Hematopoietic multipotent progenitor cell treated with erythropoietin and hydrocortisone succinate and interleukin-3 and kit ligand, for 4 days (in vitro differentiated cells): ENCODE results near the gene ZBTB7B.

Experiments used
- DNase-seq: peaks from one replicate; pipeline ENCODE4 v3.0.0-alpha.2; 2015

Gene ZBTB7B

DNA sequence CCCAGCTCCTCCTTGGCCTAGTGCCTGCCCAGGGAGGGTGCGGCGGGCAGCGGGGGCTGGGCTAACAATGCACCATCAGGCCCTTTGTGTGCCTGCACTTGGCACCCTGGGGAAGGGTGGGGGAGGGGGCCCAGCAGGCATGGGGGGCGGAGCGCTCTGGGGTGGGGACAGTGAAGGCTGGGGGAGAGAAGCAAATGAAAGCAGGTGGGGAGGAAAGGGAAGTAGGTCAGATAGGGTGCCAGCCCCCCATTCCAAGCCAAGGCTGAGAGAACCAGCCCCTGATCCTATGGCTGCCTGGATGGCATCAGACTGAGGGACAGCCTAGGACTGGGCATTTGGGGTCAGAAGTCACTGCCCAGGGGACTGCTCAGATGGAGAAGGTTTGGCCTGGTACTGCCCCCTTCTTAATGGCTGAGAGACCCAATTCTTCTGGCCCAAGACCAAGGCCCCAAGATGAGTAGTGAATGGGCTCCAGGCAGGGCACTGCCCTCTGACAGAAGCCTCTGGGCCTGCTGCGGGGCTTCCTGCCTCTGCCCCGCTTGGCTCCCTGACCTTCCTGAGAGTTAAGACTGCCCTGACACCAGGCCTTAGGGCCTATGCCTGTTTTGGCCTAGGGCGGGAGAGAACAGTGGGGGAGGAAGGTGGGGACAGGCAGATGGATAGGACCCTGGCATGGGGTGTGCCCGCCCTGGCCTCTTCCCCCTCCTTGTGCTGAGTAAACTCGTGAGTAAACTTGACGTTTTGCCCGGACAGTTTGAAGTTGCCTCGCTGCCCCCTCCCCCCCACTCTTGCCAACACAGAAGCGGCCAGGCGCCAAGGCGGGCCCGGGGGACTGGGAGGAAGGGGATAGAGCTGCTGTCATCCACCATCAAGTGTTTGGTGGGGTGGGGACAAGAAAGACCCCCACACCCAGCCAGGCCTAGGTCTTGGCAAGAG is 2.7 kb downstream of the ZBTB7B start:
- DNase-seq = no peak

DNA sequence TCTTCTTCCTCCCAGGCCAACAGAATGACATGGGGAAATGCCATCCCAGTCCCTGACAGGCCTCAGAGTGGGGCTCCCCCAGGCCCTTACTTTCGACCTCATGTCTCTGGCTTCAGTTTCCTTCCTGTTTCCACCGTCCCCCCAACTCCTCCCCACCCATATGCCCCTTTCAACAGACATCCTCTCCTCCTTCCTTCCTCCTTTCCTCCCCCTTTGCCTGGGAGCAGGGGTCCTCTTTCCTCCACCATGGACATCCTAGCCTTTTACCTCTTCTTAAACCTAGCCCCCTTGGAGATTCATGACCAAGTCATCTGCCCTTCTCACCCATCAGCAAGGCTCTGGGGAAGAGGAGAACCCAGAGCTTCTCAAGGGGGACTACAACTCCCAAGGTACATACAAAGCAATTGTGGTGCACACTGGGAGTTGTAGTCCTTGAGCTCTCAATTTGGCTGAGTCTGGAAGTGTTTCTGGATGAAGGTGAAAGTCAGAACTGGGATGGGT is 4.0 kb downstream of the ZBTB7B start:
- peak; percentile 85 for DNase-seq

DNA sequence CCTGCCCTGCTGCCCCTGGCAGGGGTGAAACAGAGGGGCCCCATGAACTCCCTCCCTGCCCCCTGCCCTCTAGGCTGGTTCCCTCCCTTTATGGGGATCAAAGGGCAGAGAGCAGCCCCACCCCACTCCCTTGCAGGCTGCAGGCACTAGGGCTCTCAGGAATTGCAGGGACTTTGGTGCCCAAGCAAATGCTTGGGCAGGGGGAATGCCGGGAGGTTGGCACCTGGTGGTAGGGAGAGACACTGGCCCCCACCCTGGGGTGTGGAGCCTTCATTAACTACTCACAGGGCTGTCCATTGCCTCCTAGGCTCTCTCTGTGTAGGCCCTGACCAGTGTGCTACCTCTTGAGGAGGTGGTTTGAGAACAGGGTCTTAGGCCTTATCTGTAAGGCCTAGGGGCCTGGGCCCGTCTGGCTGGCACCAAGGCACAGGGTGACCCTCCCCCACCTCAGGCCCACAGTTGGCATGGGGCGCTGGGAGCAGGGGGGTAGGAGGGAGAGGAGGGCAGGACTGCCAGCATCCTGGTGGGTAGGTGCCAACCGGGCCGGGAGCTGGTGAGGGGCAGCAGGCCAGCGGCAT is 4.7 kb downstream of the ZBTB7B start:
- DNase-seq = no peak

DNA sequence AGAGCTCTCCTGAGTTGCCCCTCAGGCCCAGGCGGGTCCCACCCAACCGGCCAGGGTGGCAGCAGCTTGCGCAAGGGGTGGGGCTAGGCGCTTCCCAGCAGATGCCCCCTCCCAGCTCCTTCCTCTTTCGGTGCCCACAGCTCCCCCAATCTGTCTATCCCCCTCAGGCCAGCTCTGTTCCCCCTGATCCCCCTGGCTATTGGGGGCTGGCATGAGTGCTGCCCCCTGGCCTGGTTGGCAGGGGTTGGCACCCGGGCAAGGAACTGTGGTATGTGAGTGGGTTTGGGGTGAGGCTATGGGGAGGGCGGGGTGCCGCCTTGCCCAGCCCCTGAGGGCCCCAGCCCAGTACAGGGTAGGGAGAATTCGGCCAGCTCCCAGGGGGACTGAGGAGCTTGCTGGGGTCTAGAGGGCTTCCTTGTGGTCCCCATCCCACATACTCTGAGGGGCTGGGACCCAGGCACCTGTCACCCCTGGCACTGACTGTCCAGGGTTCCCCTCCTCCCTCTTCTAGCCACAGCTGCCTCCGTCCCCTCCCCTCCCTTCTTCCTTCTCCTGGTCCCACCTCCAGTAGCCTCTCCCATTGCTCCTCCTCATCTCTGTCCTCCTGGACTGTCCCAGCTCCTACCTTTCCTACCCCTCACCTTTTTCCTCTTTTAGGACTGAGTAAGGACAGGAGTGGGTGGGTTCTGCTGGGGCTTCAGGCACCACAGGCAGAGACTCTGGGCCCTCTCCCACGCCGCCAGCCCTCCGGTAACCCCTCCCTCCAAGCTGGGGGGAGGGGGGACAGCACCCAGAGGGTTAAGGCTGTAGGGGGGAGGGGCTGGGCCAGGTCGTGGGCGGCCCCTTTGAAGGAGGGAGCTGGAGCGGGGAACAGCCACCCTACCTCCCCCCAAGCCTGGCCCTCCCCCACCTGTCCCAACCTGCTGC is 5.7 kb downstream of the ZBTB7B start:
- DNase-seq = peak; percentile 69

DNA sequence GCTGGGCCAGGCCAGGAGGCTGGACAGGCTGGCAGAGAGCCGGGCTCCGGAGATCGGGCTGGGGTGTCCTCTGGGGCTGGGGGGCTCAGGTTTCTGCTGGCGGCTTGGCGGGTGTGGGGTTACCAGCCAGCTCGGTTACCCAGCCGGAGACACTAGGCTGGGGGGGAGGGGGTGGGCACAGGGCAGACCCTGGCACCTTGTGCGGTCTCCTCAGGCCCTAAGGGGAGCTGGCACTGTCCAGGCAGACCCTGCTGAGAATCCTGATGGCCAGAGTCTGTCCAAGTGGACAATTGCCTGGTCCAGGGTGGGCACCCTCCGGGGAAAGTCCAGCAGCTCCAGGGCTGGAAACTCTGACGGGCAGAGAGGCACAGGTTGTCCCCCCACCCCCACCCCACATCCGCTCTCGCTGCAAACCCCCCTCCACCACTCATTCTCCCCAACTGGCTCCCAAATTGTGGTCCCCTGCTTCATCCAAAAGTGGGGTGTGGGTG is 6.7 kb downstream of the ZBTB7B start:
- DNase-seq = no peak

DNA sequence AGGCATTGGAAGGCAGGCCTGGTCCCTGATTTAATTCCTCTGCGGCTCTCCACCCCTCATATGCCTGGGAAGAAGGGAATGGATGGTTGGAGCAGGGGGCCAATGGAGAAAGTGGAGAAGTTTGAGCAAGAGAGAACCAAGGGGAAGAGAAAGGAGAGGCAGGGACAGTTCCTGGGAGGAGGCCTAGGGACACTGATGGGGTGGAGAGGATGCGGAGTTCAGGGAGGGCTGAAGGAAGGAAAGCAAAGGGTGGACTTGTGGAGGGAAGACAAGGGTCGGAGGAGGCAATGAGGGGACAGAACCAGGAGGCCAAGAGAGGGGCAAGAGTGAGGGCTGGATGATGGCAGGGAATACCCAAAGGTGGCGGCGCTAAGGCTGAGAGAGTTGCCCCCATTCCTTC is 7.1 kb downstream of the ZBTB7B start:
- no peak for DNase-seq

DNA sequence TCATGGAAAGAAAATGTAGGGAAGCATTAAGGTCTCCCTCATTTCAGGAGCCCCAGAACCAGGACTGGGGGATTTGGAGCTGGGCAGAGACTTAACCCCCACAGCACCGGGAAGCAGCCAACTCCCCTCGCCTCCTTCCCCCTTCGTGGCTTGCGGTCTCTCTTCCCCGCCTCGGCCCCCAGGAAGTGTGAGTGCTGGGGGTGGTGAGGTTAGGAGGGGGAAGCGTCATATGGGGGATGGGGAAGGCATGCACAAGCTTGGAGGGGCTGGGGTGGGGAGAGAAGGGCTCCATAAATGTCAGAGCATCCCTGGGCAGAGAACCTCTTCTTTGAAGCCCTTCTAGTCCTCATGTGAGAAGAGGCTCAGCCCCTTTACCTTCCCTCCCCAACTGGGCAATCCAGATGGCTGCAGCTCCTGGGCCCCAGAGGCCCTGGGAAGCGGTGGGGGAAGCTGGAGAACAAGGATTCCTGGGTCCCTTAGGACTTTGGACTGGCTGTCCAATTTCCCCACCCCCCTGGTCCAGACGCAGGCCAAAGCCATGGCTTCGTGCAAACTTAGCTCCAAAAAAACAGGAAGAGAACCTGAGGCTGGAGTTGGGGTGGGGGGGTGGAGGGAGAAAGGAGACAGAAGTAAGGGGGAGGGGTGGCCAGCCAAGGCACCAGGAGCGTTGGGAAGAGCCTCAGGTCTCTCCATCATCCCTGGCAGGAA is 7.8 kb downstream of the ZBTB7B start:
- DNase-seq = peak; percentile 44

DNA sequence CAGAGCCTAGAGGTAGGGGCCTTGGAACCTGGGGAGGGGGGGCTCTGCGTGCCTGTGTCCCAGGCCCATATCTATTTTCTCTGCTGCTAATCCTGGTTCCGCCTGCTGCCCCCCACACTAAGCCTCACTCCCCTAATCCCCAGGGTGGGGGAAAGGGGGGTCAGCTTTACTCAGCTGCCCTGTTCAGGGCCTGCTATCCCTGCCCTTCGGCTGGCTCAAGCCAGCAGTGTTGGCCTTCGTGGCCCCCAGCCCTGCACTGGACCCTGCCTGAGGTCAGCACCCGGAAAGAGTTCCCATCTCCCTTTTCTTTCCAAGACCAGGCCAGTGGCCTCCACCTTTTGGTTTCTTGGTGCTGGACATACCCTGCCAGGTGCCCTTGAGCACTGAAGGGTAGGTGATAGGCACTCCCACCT is 8.4 kb downstream of the ZBTB7B start:
- DNase-seq = no peak

DNA sequence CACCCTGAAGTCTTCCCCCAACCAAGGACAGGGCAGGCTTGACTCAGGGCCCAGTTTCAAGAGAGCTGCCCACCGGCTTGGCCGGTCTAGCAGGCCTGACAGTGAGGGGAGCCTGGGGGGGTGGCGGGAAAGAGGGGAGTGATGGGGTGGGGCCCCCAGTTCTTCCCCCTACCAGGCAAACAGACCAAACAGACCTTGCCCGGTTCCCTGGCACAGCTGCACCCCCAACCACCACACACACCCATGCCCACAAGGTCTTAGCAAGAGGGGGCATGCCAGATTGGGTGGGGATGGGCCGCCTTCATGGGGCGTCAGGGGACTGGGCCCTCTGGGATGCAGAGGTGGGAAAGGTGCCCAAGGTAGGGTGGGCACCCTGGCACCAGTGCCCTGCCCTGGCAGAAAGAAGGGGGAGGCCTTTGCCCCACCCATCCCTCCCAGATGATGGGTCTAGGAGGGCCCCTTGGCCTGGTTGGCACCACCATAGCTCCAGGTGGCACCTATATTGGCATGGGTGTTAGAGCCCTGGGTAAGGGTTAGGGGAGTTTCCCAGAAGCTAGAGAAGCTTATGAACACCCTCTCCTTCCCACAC is 8.9 kb downstream of the ZBTB7B start:
- DNase-seq = no peak

DNA sequence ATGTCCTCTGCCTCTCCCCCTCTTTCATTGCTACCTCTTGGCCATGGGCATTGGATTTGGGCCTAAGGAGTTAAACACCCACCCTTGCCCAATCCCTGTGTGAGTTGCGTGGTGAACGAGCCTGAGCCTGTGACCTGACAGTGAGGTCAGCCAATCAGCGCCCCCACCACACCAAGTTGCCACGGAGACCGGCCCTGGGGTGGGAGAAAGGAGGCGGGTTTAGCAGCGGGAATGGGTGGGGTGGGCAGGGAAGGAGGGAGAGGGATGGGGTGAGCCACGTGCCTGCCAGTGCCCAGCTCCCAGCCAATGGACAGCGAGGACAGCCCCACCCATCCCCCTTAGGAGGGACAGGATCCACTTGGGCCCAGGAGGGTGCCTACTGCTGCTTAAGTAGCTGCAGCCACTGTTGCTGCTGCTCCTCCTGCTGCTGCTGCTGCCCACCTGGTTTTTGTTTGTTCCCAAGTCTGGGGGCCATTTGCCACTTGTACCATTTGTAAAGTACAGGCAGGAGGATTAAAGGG is 9.5 kb downstream of the ZBTB7B start:
- peak; percentile 92 for DNase-seq

DNA sequence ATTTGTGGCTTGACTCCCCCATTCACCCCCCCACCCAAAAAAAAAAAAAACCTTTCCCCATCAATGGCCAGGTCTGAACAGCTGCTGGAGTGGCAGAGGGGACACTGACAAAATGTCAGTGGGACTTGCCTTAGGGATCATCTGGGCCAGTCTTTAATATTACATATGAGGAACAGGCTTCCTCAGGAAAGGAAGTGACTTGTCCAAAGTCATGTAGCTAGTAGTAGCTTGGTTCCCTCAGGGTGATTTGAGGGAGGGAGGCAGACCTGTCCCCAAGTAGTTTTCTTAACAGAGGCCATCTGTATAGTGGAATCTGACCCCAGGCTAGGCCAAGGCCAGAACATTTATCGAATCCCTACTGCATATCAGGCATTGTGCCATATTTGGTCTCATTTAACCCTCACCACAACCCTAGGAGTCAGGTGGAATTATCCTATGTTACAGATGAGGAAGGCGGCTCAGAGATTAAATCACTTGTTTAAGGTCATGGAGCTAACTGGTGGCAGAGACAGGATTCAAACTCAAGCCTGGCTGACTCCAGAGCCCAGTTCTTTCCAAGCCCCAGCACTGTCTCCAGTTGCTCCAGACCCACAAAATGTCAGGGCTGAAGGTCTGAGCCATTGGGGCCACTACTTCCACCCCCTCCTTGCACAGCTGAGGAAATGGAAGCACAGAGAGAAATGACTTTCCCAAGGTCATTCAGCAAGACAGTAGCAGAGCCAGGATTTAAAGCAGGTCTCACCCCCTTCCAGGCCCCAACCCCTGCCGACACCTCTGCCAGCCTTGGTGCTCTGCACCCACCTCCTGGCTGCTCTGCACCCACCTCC is 10.4 kb downstream of the ZBTB7B start:
- DNase-seq = peak; percentile 48

DNA sequence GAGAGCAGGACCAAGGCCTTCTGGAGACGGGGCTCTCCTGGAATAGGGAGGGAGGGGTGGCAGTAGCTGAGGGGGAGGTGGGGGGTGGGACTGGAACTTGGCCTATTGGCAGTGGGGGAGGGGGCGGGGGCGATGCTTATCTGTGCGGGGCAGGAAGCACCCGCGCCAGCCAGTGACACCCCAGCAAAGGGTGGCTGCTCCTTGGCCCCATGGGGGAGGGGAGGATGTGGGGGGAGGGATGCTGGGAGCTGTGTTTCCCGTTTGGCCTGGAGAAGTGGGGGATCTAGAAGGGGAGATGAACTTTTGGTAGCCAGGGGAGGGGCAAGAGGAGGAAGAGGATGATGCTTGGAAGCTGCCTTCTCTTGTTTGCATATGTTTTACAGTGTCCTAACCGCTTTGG is 11.0 kb downstream of the ZBTB7B start:
- DNase-seq = peak; percentile 76

DNA sequence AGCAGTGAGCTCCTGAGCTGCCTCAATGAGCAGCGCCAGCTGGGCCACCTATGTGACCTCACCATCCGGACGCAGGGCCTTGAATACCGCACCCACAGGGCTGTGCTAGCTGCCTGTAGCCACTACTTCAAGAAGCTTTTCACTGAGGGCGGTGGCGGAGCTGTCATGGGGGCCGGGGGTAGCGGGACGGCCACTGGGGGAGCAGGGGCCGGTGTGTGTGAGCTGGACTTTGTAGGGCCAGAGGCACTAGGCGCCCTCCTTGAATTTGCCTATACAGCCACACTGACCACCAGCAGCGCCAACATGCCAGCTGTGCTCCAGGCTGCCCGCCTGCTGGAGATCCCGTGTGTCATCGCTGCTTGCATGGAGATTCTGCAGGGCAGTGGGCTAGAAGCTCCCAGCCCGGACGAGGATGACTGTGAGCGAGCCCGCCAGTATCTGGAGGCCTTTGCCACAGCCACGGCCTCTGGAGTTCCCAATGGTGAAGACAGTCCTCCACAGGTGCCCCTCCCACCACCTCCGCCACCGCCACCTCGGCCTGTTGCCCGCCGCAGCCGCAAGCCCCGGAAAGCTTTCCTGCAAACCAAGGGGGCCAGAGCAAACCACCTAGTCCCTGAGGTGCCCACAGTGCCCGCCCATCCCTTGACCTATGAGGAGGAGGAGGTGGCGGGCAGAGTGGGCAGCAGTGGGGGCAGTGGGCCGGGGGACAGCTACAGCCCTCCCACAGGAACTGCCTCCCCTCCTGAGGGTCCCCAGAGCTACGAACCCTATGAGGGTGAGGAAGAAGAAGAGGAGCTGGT is 12.3 kb downstream of the ZBTB7B start:
- DNase-seq = no peak

DNA sequence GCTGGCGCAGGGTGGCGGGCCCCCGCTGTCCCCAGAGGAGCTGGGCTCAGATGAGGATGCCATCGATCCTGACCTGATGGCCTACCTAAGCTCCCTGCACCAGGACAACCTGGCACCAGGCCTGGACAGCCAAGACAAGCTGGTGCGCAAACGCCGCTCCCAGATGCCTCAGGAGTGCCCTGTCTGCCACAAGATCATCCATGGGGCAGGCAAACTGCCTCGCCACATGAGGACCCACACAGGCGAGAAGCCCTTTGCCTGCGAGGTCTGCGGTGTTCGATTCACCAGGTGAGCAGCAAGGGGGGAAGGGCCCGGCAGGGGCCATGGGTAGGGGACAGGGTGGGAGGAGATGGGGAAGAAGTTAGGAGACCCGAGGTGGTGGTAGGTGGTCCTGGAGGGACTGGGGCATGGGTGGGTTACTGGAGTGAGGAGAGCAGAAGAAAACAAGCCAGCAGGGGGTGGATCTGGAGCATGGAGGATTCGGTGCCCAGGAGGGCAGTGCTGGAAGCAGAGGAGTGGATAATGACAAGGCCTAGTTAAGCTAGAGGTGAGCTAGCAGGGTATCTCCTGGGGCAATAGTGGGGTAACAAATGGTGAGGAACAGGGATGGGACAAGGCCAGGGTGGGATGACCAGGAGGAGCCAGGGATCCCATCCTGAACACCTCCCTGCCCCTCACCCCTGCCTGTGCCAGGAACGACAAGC is 13.1 kb downstream of the ZBTB7B start:
- no peak for DNase-seq

DNA sequence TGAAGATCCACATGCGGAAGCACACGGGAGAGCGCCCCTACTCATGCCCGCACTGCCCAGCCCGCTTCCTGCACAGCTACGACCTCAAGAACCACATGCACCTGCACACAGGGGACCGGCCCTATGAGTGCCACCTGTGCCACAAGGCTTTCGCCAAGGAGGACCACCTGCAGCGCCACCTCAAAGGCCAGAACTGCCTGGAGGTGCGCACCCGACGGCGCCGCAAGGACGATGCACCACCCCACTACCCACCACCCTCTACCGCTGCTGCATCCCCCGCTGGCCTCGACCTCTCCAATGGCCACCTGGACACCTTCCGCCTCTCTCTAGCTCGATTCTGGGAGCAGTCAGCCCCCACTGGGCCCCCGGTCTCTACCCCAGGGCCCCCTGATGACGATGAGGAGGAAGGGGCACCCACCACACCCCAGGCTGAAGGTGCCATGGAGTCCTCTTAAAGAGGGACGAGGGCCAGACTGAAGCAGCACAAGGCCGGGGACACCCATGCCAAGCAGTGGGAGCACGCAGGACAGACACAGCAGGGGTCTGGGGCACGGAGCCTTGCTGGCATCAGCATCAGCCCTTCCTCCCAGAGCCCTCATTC is 13.7 kb downstream of the ZBTB7B start:
- DNase-seq = no peak

DNA sequence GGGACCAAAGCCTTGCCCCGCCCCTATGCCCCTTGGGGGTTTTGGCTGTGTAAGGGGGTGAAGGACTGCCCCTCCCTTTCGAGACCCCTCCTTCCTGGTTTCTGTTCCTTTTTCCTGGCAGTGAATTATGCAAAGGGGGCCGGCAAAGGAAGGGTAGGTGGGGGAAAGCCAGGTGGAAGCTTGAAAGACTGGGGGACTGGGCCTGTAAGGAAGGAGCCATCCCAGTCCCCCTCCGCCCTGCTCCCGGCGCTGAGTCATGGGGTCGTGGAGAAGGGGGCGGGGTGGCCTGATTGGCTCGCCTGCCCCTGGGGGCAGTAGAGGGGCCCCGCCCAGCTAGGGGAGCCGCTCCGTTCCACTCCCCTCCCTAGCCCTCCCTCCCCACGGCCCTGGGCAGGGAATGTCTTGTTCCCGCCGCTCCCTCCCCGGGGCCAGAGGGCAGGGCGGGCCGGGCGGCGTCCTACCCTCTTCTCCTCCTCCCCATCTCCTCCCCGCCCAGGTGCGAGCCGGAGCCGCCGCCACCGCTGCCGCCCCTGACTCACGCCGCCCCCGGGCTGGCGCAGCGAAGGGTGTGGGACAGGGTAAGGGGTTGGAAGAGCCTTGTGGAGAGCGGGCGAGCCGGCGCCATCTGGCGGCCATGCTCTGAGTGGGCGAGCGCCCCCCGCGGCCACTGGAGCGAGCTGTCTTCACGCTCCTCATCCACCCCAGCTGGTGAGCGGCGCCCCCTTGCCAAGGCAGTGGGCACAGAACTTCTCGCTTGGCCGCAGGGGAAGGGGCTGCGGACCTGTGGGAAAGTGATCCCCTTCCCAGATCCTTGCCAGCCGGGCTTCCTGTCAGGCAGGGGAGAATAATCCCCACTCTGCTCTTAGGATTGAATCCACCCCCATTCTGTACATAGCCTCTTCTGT is 14.7 kb downstream of the ZBTB7B start:
- peak; percentile 94 for DNase-seq

DNA sequence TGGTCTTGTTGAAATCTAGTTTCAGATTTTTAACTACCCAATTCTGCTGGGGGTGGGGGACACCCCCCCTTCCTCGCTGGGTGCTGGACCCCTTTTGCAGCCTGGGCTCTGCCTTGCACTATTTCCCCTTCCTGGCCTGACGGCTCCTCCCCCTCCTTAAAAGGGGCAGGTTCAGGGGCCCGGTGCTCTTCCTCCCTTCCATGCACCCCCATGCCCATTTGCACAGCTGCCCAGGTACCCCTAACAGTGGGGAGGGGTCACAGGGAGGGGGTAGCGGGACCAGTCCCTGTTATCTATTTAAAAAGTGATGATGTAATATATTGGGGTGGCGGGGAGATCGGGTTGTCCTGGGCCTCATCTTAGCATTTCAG is 15.3 kb downstream of the ZBTB7B start:
- DNase-seq = no peak
